GM13977 (cell line): ENCODE results near the gene PLEKHG3.
"Not testable (repeated sequence)": the region's sequence is repeated elsewhere in the genome, so short reads cannot be mapped to it uniquely, and the experiment has no call there.

ENCODE experiments used
- DNase-seq: peaks from one replicate; pipeline ENCODE4 v3.0.0; 2012; ENCODE audit warnings: low spot score
- CTCF ChIP-seq: IDR thresholded peaks from 2 replicates; pipeline ENCODE4 v1.5.1; 2012; ENCODE audit warnings: mild to moderate bottlenecking, control low read depth; ENCODE audit not compliant: insufficient read depth; ENCODE audit errors: extremely low read depth, missing control alignments
- in situ Hi-C: fragments of 300-500 bp; cut with MboI; formaldehyde crosslinking; loops from one replicate; pipeline ENCODE4 v1.12.0; 2022; ENCODE audit warnings: low sequenced_read_pairs, low pct_unique_long_range_greater_than_20kb, mixed read lengths, inconsistent platforms; ENCODE audit not compliant: unreplicated experiment

The PLEKHG3 gene

GRCh38 chr14:64704143-64704742 is at the start of gene PLEKHG3:
Gene PLEKHG3, plus strand, starts transcription at chr14:64704424. Its CDS starts 23,208 bp downstream, at chr14:64727632.
- no peak for TF ChIP-seq CTCF
- in situ Hi-C loops: no loop called here
- DNase-seq: peak; percentile 50

GRCh38 chr14:64654901-64655300 is 49.3 kb upstream of the PLEKHG3 start:
- DNase-seq: no peak
- in situ Hi-C loops: no loop called here
- no peak for TF ChIP-seq CTCF

GRCh38 chr14:64656986-64657385 is 47.2 kb upstream of the PLEKHG3 start:
- no peak for DNase-seq
- in situ Hi-C loops: no loop called here
- no peak for TF ChIP-seq CTCF

- TF ChIP-seq CTCF: no peak
- in situ Hi-C loops: no loop called here
- no peak for DNase-seq
Measured at GRCh38 chr14:64658201-64658600, 46.0 kb upstream of the PLEKHG3 start.

DNA sequence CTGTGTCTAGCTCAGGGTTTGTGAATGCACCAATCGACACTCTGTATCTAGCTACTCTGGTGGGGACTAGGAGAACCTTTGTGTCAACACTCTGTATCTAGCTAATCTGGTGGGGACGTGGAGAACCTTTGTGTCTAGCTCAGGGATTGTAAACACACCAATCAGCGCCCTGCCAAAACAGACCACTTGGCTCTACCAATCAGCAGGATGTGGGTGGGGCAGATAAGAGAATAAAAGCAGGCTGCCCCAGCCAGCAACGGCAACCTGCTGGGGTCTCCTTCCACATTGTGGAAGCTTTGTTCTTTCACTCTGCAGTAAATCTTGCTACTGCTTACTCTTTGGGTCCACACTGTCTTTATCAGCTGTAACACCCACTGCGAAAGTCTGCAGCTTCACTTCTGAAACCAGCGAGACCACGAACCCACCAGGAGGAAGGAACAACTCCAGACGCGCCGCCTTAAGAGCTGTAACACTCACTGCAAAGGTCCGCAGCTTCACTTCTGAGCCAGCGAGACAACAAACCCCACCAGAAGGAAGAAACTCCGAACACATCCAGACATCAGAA is 45.4 kb upstream of the PLEKHG3 start:
- DNase-seq, in situ Hi-C loops: not testable (repeated sequence)

DNA sequence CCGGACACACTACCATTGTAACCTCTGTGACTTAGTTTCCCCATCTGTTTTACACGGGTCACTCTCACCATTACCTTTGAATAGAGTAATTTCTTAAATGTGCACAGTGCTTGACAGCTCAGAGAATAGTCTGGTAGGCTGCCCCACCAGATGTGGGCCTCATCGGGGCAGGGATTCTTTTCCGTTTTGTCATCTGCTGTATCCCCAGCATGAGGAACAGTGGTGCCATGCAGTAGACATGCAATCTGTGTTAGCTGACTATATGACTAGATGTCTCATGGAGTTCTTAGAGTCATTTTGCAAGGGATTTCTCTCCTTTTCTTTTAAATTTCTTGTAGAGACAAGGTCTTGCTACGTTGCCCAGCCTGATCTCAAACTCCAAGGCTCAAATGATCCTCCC is 44.9 kb upstream of the PLEKHG3 start:
- in situ Hi-C loops: no loop called here
- no peak for DNase-seq
- no peak for TF ChIP-seq CTCF

- in situ Hi-C loops: no loop called here
- DNase-seq: no peak
- no peak for TF ChIP-seq CTCF
Measured at GRCh38 chr14:64663174-64663573, 41.0 kb upstream of the PLEKHG3 start.
